Activated CD8-positive, alpha-beta memory T cell treated with anti-CD3 and anti-CD28 coated beads for 4 hours (primary cell): Measurements from ENCODE around the gene ACVR2B.
"Not testable (repeated sequence)": the region's sequence is repeated elsewhere in the genome, so short reads cannot be mapped to it uniquely, and the experiment has no call there.

Source experiments
- DNase-seq, 2 donors: peaks; one replicate each; pipeline ENCODE4 v3.0.0-alpha.2; 2020; ENCODE audit warnings: low read depth in 2 of 2

ACVR2B gene

GRCh38 chr3:38453075-38453912 is at the start of gene ACVR2B:
Gene ACVR2B (plus strand): TSS chr3:38453890. CDS start chr3:38454323, 433 bp downstream.
- DNase-seq = peak; percentile 38 to 58

DNA sequence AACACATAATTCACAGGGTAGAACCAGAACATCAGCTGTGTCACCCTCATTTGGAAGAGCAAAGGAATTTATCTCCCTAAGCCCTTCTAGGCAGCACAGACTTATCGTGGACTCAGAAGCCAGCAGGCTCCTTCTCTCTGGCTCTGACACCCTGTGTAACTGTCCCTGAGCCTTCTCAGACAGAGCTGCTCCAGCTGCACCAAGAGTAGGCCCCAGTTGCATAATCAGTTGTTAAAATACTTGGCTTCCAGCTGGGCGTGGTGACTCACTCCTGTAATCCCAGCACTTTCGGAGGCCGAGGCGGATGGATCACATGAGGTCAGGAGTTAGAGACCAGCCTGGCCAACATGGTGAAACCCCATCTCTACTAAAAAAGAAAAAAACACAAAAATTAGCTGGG is 49.4 kb upstream of the ACVR2B start:
- DNase-seq = no peak

DNA sequence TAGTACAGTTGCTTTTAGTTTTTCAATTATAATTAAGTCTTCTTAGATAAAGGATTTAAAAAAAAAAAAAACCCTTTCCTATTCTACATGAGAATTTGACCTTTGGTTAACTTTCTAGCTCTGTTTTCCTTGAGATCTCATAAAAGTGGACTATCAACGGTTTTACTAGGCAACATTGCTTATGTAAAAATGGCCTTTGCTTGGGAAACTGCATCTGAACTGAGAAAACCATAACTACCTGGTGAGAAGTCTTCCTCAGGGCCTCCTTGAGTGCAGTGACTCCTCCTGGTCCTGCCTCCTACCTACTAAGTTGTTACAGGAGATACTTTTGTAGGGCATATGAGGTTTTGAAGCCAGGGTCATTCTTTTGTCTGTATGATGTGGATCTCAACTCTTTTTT is 42.1 kb upstream of the ACVR2B start:
- DNase-seq = no peak

- DNase-seq = not testable (repeated sequence)
Observed at GRCh38 chr3:38420758-38421157, 32.9 kb upstream of the ACVR2B start.

DNA sequence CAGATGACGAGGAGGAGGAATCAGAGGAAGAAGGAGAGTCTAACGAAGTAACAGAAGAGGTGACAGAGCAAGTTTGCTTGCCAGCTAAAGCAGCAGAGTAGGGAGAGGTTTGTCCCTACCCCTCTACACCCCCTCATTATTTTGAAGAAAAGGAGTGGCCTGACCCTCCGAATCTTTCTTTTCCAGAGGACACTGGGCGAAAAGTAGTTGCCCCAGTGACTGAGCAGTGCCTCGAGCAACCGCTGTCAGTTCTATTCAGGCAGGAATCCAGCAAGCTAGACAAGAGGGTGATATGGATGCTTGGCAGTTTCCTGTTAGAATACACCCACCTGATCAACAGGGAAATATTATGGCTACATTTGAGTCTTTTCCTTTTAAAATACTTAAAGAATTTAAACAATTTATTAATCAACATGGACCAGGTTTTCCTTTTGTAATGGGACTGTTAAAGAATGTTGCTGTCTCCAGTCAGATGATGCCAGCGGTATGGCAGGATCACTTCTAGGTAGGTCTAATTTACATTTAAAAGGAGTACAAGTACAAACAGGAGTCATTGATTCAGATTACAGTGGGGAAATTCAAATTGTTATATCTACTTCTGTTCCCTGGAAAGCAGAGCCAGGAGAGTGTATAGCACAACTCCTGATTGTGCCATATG is 31.9 kb upstream of the ACVR2B start:
- no peak for DNase-seq

DNA sequence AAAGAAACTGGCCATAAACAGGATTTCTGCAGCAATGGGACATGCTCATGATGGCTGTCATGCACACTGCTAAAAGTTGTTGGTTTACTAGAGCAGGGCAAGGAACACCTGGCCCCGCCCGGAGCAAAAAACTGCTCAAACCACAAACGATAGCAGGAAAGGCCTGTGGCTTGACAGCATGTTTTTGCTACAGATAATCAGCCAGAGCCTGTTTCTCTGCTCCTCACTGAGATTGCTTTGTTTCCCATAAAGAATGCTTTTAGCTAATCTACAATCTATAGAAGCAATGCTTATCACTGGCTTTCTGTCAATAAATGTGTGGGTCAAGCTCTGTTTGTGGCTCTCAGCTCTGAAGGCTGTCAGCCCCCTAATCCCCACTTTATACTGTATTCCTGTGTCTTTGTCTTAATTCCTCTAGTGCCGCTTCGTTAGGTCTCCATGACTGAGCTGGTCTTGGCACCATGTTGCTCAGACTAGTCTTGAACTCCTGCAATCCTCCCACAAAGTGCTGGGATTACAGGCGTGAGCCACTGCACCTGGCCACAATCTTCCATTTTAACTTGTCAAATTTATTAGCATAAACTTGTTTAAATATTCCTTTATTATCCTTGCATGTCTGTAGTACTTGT is 26.8 kb upstream of the ACVR2B start:
- DNase-seq = not testable (repeated sequence)

DNA sequence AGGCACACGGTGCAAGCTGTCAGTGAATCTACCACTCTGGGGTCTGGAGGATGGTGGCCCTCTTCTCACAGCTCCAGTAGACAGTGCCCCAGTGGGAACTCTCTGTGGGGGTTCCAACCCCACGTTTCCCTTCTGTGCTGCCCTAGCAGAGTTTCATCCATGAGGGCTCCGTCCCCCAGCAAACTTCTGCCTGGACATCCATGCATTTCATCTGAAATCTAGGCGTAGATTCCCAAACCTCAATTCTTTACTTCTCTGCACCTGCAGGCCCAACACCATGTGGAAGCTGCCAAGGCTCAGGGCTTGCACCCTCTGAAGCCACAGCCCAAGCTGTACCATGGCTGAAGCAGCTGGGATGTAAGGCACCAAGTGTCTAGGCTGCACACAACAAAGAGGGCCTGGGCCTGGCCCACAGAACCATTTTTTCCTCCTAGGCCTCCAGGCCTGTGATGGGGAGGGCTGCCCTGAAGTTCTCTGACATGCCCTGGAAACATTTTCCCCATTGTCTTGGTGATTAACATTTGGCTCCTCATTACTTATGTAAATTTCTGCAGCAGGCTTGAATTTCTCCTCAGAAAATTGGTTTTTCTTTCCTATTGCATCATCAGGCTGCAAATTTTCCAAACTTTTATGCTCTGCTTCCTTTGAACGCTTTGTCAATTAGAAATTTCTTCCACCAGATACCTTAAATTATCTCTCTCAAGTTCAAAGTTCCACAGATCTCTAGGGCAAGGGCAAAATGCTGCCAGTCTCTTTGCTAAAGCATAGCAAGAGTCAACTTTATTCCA is 20.6 kb upstream of the ACVR2B start:
- DNase-seq = not testable (repeated sequence)

GRCh38 chr3:38433661-38434060 is 20.0 kb upstream of the ACVR2B start:
- DNase-seq = not testable (repeated sequence)

GRCh38 chr3:38438436-38439069 is 15.1 kb upstream of the ACVR2B start:
- DNase-seq = not testable (repeated sequence)

GRCh38 chr3:38443205-38443604 is 10.5 kb upstream of the ACVR2B start:
- DNase-seq = not testable (repeated sequence)

- DNase-seq = no peak
Observed at GRCh38 chr3:38446085-38446686, 7.5 kb upstream of the ACVR2B start.

GRCh38 chr3:38446812-38447211 is 6.9 kb upstream of the ACVR2B start:
- DNase-seq = no peak

GRCh38 chr3:38450853-38451252 is 2.8 kb upstream of the ACVR2B start:
- DNase-seq = no peak

GRCh38 chr3:38453913-38454177 is 155 bp downstream of the ACVR2B start:
- no peak for DNase-seq

GRCh38 chr3:38454178-38454883 is 641 bp downstream of the ACVR2B start:
- DNase-seq = no peak

- DNase-seq = no peak
Observed at GRCh38 chr3:38454884-38455638, 1.4 kb downstream of the ACVR2B start.

GRCh38 chr3:38455639-38456430 is 2.1 kb downstream of the ACVR2B start:
- no peak for DNase-seq

DNA sequence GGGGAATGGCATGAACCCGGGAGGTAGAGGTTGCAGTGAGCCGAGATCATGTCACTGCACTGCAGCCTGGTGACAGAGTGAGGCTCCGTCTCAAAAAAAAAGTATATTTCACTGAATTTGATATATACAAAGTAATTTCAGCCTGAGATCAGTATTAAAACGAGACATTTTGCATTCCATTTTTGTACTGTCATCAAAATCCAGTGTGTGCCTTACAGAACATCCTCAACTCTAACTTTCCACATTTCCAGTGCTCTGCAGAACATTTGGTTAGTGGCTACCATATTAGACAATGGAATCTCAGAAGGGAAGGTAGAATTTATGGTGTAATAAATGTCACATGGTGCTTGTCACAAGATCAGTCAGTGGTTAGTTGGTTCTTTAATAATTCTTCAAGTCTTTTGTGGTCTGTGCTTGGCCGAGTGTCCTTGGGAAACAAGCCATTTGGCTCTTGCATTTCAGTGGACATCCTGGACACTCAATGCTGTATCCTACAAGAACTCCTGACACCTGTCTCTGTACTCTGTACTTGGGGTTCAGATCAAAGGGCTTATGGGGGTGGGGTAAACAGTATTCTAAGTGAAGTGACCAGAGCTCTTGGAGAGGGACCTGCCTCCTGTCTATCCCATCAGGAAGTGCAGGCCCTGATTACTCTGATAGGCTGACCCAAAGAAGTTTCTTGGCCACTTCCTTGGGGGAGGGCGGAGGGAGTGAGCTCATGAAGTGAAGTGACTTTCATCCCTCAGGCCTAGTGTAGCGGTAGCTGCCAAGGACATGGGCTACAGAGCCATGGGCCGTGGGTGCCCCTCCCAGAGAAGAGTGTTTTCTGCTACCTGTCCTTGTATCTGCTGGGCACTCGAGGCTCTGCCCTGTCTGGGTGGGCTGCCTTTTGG is 3.7 kb downstream of the ACVR2B start:
- no peak for DNase-seq
